Measurements from ENCODE around the gene OSBPL5. TPM values are rescaled to one million over a fixed set of nuclear protein-coding genes. Genes with fewer than 3 reads are reported as not detected.

Gene OSBPL5
- total RNA-seq, 1 experiment from 2014 or later: 16.1 TPM

DNA sequence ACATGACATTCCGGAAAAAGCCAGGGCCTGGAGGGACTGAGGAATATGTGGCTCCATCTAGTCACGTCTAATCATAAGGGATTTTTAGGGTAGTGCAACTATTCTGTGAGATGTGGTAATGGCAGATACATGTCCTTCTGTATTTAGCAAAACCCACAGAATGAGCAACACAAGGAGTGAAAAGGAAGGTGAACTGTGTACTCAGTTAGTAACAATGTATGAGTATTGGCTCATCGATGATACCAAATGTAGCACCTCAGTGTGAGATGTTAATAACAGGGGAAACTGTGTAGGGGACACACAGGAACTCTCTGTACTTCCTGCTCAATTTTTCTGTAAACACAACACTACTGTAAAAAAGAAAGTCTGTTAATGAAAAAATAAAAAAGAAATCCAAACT, 65.9 kb downstream of the OSBPL5 start:
- Mint-ChIP-seq H3K4me3 (no peak overlapping the region), H3K9me3 (peaks cover 4 to 5% of the 10 kb centered on the region in 2 experiments; a peak in 2 of 5 replicates), H3K27ac (no peak overlapping the region), H3K36me3 (ENCODE audit: insufficient read depth in 1 of 3, low read depth in 3 of 3) (peaks cover 2 to 10% (median 3%) of the 10 kb centered on the region in 3 experiments; a peak in 6 of 7 replicates), H3K4me1 (peaks cover 5 to 8% of the 10 kb centered on the region in 2 experiments), H3K27me3 (ENCODE audit: low read depth) (peaks cover 3% of the 10 kb centered on the region; the same call in 1 of the 2 replicates)
- no peak overlapping the region for H2AFZ ChIP-seq (ENCODE audit: low read length)
- no peaks in the 10 kb centered on the region for H3K79me2 ChIP-seq (ENCODE audit: insufficient read depth, low read length)
- no peaks in the 10 kb centered on the region for H3K9me3 ChIP-seq (ENCODE audit: control insufficient read depth, low read depth, low read length)
- no peak overlapping the region for H3T11ph ChIP-seq (ENCODE audit: low read length)
- H2BK12ac ChIP-seq (ENCODE audit: insufficient read length, low read depth, low read length): no peak overlapping the region
- no peak overlapping the region for H4K8ac ChIP-seq (replicated peaks; ENCODE audit: insufficient read length, low read depth, low read length)
- no peak overlapping the region for H3K18ac ChIP-seq (ENCODE audit: insufficient read length, low read depth, low read length)
- H3K14ac ChIP-seq (ENCODE audit: insufficient read depth, low read length): no peak overlapping the region
- H3K23ac ChIP-seq (ENCODE audit: insufficient read length, low read depth, low read length): no peak overlapping the region
- H2BK15ac ChIP-seq (ENCODE audit: low read depth, low read length): no peak overlapping the region
- H3K4me2 ChIP-seq (ENCODE audit: insufficient read depth, insufficient read length, low read length): no peak overlapping the region
- H3K56ac ChIP-seq (ENCODE audit: insufficient read length, low read depth, low read length): no peak overlapping the region
- H3K4me1 ChIP-seq (ENCODE audit: insufficient read depth, low read length): no peaks in the 10 kb centered on the region
- WGBS (ENCODE audit: extremely low coverage, insufficient read length, low lambda C conversion rate): no CpG with 5 or more reads among the region's 3 CpGs
- no peak overlapping the region for H3K9ac ChIP-seq (ENCODE audit: extremely low read depth, insufficient read length, low read length)
- DNase-seq: no peak
- H3K4ac ChIP-seq (ENCODE audit: low read depth, low read length): no peak overlapping the region
- H4K5ac ChIP-seq (ENCODE audit: insufficient read length, low read depth, low read length): no peak overlapping the region
- no peak overlapping the region for H4K91ac ChIP-seq (ENCODE audit: insufficient read length, low read depth, low read length)
- no peaks in the 10 kb centered on the region for H3K27me3 ChIP-seq (ENCODE audit: insufficient read depth, low read length)
- no peaks in the 10 kb centered on the region for H3K79me1 ChIP-seq (ENCODE audit: insufficient read depth, low read depth, low read length, poor library complexity, severe bottlenecking)
- H2BK20ac ChIP-seq (ENCODE audit: low read depth, low read length, poor library complexity, severe bottlenecking): no peak overlapping the region
- no peaks in the 10 kb centered on the region for H4K20me1 ChIP-seq (ENCODE audit: control insufficient read depth, insufficient read depth, insufficient read length)
- H2BK5ac ChIP-seq (ENCODE audit: insufficient read length, low read length): no peak overlapping the region
- TF ChIP-seq, protein P1, sequence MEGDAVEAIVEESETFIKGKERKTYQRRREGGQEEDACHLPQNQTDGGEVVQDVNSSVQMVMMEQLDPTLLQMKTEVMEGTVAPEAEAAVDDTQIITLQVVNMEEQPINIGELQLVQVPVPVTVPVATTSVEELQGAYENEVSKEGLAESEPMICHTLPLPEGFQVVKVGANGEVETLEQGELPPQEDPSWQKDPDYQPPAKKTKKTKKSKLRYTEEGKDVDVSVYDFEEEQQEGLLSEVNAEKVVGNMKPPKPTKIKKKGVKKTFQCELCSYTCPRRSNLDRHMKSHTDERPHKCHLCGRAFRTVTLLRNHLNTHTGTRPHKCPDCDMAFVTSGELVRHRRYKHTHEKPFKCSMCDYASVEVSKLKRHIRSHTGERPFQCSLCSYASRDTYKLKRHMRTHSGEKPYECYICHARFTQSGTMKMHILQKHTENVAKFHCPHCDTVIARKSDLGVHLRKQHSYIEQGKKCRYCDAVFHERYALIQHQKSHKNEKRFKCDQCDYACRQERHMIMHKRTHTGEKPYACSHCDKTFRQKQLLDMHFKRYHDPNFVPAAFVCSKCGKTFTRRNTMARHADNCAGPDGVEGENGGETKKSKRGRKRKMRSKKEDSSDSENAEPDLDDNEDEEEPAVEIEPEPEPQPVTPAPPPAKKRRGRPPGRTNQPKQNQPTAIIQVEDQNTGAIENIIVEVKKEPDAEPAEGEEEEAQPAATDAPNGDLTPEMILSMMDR (conservative IDR thresholded peaks at IDR 0.05): no peak
- no peak overlapping the region for H2BK120ac ChIP-seq (ENCODE audit: low read depth, low read length, poor library complexity, severe bottlenecking)
- no peak overlapping the region for H3K27ac ChIP-seq (ENCODE audit: insufficient read length, low read depth, low read length)
- H2AK5ac ChIP-seq (ENCODE audit: insufficient read length, low read length): no peak overlapping the region
- no peaks in the 10 kb centered on the region for H3K23me2 ChIP-seq (ENCODE audit: insufficient read length, low read depth, low read length, poor library complexity, severe bottlenecking)
